Fibroblast of the aortic adventitia (primary cell): ENCODE results near the gene ANKRD2. TPM values are rescaled to one million over a fixed set of nuclear protein-coding genes. Genes with fewer than 3 reads are reported as not detected.

Source experiments
- DNase-seq: peaks from one replicate; pipeline ENCODE4 v3.0.0-alpha.2; 2010; ENCODE audit warnings: low read depth
- H3K4me3 ChIP-seq: 2 replicates; pipeline ENCODE4 v1.5.1; 2011; ENCODE audit warnings: low read depth, mild to moderate bottlenecking, control low read depth, low read length, moderate library complexity
- total RNA-seq: library from RNA; depleted of rRNA; stranded (reverse); fragments of >200 nt; gene quantifications from 2 replicates; pipeline ENCODE4 v1.2.3, GENCODE V29; 2012; ENCODE audit warnings: low replicate concordance
- TF ChIP-seq, protein P1 (sequence below): IDR thresholded peaks from 2 replicates; pipeline ENCODE4 v1.5.1; 2011; ENCODE audit warnings: mild to moderate bottlenecking, low read length, control low read depth, inconsistent platforms; ENCODE audit not compliant: insufficient read depth

The ANKRD2 gene
- total RNA-seq, 1 donor, result 0.27 TPM

DNA sequence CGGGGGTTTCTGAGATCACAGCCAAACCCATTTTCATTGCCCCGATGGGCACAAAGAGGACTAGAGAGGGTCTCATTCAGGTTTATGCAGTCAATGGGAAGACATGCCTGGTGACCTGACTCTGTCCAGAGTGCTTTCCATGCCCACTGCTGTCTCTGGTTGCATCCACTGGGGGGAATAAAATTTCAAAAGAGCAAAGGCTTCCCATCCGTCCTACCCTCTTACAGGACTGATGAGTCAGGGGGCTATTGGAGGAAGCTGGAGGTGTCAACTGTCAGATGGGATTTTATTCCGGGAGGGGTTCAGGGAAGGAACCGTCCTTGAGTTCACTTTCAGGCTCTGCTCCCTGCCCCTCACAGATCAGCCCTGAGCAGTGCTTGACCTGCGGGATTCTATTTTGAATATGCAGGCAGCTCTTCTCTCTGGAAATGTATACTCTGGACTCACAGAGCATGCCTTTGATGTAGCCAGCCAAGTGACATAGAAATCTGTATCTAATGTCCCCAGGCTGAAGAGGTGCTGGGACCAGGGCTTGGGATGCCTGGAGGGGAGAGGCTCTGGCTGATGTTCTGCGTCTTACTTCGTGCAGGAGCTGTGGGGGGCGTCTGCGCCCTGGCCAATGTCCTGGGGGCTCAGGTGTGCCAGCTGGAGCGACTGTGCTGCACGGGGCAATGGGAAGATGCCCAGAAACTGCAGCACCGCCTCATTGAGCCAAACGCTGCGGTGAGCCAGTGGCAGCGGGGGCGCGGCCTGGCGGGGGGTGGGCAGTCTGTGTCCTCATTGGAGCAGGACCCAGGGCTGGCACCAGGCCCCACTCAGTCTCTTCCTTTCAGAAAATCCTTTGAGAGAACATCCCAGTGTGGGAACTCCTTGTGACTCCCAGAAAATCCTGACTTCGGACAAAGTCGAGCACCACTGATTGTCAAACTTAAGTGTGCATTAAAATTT lies 29.0 kb downstream of the ANKRD2 start:
- no peak overlapping the region for H3K4me3 ChIP-seq
- TF ChIP-seq, protein P1, sequence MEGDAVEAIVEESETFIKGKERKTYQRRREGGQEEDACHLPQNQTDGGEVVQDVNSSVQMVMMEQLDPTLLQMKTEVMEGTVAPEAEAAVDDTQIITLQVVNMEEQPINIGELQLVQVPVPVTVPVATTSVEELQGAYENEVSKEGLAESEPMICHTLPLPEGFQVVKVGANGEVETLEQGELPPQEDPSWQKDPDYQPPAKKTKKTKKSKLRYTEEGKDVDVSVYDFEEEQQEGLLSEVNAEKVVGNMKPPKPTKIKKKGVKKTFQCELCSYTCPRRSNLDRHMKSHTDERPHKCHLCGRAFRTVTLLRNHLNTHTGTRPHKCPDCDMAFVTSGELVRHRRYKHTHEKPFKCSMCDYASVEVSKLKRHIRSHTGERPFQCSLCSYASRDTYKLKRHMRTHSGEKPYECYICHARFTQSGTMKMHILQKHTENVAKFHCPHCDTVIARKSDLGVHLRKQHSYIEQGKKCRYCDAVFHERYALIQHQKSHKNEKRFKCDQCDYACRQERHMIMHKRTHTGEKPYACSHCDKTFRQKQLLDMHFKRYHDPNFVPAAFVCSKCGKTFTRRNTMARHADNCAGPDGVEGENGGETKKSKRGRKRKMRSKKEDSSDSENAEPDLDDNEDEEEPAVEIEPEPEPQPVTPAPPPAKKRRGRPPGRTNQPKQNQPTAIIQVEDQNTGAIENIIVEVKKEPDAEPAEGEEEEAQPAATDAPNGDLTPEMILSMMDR, result no peak
- no peak for DNase-seq

DNA sequence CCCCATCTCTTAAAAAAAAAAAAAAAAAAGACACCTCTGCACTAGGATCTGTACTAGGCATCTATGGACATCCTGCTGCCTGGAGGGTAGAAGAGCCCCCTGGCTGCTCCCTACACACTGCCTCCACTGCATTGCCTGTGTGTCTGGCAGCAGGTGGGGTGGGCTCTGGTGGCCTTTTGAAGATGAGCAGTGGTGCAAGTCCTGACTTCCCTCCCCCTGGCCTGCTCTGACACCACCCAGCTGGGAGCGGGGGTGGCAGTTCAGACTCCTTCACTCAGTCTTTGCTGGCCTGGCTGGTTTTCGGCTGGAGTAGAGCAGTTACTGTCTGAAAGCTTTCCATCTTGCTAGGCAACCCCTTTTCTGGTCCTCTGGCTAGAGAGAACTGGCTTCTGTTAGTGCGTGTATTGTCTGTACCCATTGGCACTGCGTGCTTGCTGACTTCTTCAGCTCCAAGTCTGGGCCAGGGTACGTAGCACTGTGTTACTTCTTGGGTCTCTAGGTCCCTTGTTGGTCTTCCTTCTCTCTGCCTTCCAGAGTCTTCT lies 34.6 kb downstream of the ANKRD2 start:
- no peak overlapping the region for H3K4me3 ChIP-seq
- no peak for DNase-seq
- TF ChIP-seq, protein P1, result no peak

DNA sequence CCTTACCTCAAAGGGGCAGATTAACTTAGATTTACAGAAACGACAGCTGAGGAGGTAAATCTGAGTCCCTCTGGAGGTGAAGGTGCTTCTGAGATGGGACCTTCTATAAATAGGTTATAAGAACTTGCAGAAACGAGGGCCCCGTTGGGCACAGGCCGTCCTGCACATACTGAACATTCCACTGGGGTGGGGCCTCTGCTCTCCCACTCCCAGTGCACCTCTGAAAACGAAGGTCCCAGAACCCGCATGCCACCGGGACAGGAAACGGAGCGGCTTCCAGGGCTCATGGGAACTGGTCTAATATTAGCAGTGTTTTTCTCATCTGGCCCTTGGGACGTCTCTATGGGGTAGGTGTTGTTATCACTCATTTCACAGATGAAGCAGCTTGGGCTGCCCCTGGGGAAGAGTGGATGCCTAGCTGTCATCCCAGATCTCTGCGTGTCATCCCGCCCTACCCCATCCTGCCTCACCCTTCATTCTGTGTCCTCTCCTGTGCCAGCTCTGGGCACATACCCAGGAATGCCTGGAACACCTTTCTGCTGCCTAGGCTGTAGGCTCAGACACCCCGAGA lies 36.5 kb downstream of the ANKRD2 start:
- TF ChIP-seq, protein P1, result no peak
- no peak overlapping the region for H3K4me3 ChIP-seq
- no peak for DNase-seq

DNA sequence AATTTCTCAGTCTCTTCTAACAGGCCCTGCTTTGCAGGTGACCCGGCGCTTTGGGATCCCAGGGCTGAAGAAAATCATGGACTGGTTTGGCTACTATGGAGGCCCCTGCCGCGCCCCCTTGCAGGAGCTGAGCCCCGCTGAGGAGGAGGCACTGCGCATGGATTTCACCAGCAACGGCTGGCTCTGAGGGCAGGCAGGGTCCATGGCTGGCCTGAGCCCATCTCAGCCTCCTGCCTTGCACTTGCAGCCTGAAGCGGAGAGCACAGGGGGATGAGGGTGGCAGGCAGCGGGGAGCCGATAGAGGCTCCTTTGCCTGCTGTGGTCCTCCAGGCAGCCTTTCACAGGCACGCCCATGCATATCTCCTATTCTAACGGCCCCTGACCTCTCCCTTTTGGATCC lies 38.9 kb downstream of the ANKRD2 start:
- TF ChIP-seq, protein P1, result no peak
- no peak for DNase-seq
- no peak overlapping the region for H3K4me3 ChIP-seq

DNA sequence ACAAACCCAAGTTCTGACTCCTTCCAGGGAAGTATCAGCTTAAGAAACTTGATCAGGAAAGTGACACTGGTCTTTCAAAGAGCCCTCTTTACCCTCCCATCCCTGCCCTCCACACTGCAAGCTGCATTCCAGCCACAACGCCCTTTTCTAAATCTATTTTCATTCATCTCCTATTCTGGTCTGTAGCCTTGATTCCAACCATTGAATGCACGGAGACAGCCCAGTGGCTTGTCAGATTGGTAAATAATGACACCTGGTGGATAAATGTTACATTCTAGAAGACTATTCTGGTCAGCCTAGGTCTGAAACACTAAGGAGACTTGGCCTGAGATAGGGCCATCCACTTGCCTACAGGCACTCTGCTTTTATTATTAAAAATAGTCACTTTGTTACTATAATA lies 39.8 kb downstream of the ANKRD2 start:
- peak; percentile 69 for DNase-seq
- no peak overlapping the region for H3K4me3 ChIP-seq
- TF ChIP-seq, protein P1, result peak; percentile 37

DNA sequence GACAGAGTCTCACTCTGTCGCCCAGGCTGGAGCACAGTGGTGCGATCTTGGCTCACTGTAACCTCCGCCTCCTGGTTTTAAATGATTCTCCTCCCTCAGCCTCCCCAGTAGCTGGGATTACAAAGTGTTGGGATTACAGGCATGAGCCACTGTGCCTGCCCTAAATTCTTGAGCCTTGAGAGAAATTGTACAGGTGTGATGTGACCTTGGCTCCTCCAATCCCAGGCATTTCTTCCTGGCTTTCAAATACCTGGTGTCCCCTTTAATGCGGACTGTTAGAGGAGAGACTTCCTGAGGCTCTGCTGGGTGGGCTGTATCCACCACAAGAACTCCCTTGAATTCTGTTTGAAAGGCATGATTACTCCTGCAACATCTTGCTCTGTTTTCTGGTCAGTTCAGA lies 45.7 kb downstream of the ANKRD2 start:
- H3K4me3 ChIP-seq, result no peak overlapping the region
- no peak for DNase-seq
- TF ChIP-seq, protein P1, result no peak
